SK-N-SH treated with all-trans-retinoic acid at 6 μM for 48 hours (cell line): ENCODE measurements around the gene GINS1.

Source experiments
- ARNTL ChIP-seq: fragments of 450-650 bp; formaldehyde crosslinking; IDR thresholded peaks from 2 replicates; pipeline ENCODE4 v1.5.0; 2020; ENCODE audit warnings: low read depth, mild to moderate bottlenecking, moderate library complexity, borderline replicate concordance
- BACH2 ChIP-seq: fragments of 250-450 bp; sonication (Bioruptor Pico); IDR thresholded peaks from 2 replicates; pipeline ENCODE4 v1.9.0; 2021; ENCODE audit warnings: mild to moderate bottlenecking, borderline replicate concordance
- ISL1 ChIP-seq: fragments of 250-450 bp; sonication (Bioruptor Pico); IDR thresholded peaks from 2 replicates; pipeline ENCODE4 v2.1.2; 2022; ENCODE audit warnings: mild to moderate bottlenecking, moderate library complexity
- PATZ1 ChIP-seq: fragments of 250-450 bp; sonication (Bioruptor Pico); IDR thresholded peaks from 2 replicates; pipeline ENCODE4 v1.8.0; 2020; ENCODE audit warnings: mild to moderate bottlenecking, moderate library complexity, borderline replicate concordance
- SNAI2 ChIP-seq: fragments of 250-450 bp; sonication (Bioruptor Pico); IDR thresholded peaks from 2 replicates; pipeline ENCODE4 v1.5.0; 2020; ENCODE audit warnings: mild to moderate bottlenecking, moderate library complexity
- TCF4 ChIP-seq: fragments of 250-450 bp; sonication (Bioruptor Pico); IDR thresholded peaks from 2 replicates; pipeline ENCODE4 v1.8.0; 2021; ENCODE audit warnings: mild to moderate bottlenecking, moderate library complexity, borderline replicate concordance
- ZFP3 ChIP-seq: fragments of 250-450 bp; sonication (Bioruptor Pico); IDR thresholded peaks from 2 replicates; pipeline ENCODE4 v1.5.0; 2020; ENCODE audit warnings: mild to moderate bottlenecking, moderate library complexity
- ZFP30 ChIP-seq: fragments of 450-650 bp; formaldehyde crosslinking; IDR thresholded peaks from 2 replicates; pipeline ENCODE4 v1.5.0; 2022; ENCODE audit warnings: mild to moderate bottlenecking, moderate library complexity
- ZNF70 ChIP-seq: fragments of 450-650 bp; formaldehyde crosslinking; IDR thresholded peaks from 2 replicates; pipeline ENCODE4 v1.5.0; 2020; ENCODE audit warnings: mild to moderate bottlenecking, moderate library complexity

GRCh38 chr20:25364180-25364788, 43.2 kb upstream of the GINS1 start:
- TF ChIP-seq SNAI2 (CRISPR knock-in tag): no peak
- no peak for TF ChIP-seq PATZ1 (CRISPR knock-in tag)
- no peak for TF ChIP-seq ZFP30 (CRISPR knock-in tag)
- no peak for TF ChIP-seq ISL1
- no peak for TF ChIP-seq TCF4 (CRISPR knock-in tag)
- no peak for TF ChIP-seq ZFP3
- no peak for TF ChIP-seq BACH2 (CRISPR knock-in tag)
- TF ChIP-seq ZNF70 (CRISPR knock-in tag): no peak
- TF ChIP-seq ARNTL (CRISPR knock-in tag): no peak
